Activated T-cell treated with anti-CD3 and anti-CD28 coated beads for 1 hour (primary cell): ENCODE results near the gene IRS2.

ENCODE experiments used
- DNase-seq: peaks from one replicate; pipeline ENCODE4 v3.0.0-alpha.2; 2020; ENCODE audit warnings: low read depth

IRS2 gene

GRCh38 chr13:109706015-109706715 is 80.2 kb downstream of the IRS2 start:
- no peak for DNase-seq

GRCh38 chr13:109704771-109705635 is 81.4 kb downstream of the IRS2 start:
- DNase-seq = no peak

GRCh38 chr13:109703250-109703649 is 83.1 kb downstream of the IRS2 start:
- DNase-seq = no peak
